Esophagus squamous epithelium (tissue), 5 donors: Measurements from ENCODE around the gene TRIM33. TPM values are rescaled to one million over a fixed set of nuclear protein-coding genes. Genes with fewer than 3 reads are reported as not detected.

Experiments used
- DNase-seq: peaks from one replicate; lab custom pipeline; 2025; lab: John Stamatoyannopoulos, UW
- H3K27ac ChIP-seq, 4 donors: fragments of 200-600 bp; sonication (generic); one replicate each; pipeline ENCODE4 v1.5.1; 2016 to 2019; ENCODE audit warnings: mild to moderate bottlenecking in 1 of 4
- H3K27me3 ChIP-seq, 4 donors: fragments of 200-600 bp; sonication (generic); 1 replicate in 3 of 4; 2 replicates in 1 of 4; pipeline versions ENCODE4 v1.5.1 to v1.6.0; 2017 to 2021; ENCODE audit warnings: antibody characterized with exemption in 1 of 4
- H3K36me3 ChIP-seq, 3 donors: fragments of 200-600 bp; sonication (generic); one replicate each; pipeline ENCODE4 v1.5.1; 2016 to 2019
- H3K4me1 ChIP-seq, 3 donors: fragments of 200-600 bp; sonication (generic); one replicate each; pipeline ENCODE4 v1.5.1; 2017 to 2019
- H3K4me3 ChIP-seq, 4 donors: fragments of 200-600 bp; sonication (generic); 1 replicate in 3 of 4; 2 replicates in 1 of 4; pipeline ENCODE4 v1.5.1; 2016 to 2019; ENCODE audit warnings: mild to moderate bottlenecking in 2 of 4, moderate library complexity in 1 of 4
- H3K9me3 ChIP-seq, 3 donors: fragments of 200-600 bp; sonication (generic); one replicate each; pipeline ENCODE4 v1.5.1; 2016 to 2019
- CTCF ChIP-seq, 6 experiments: fragments of 450-650 bp in 4 of 6; fragments of 200-600 bp in 2 of 6; sonication (generic) in 2 of 6; IDR thresholded peaks; one replicate each; pipeline ENCODE4 v1.5.1; 2016 to 2019; ENCODE audit warnings: antibody characterized with exemption in 6 of 6, mild to moderate bottlenecking in 4 of 6, moderate library complexity in 4 of 6
- POLR2A ChIP-seq, 4 donors: fragments of 450-650 bp; IDR thresholded peaks; one replicate each; pipeline ENCODE4 v1.6.1; 2017; ENCODE audit warnings: antibody characterized with exemption in 4 of 4, mild to moderate bottlenecking in 4 of 4, moderate library complexity in 3 of 4
- WGBS, 2 donors: methylation state at CpG; one replicate each; pipeline ENCODE4 v1.1.5; 2018; 5-methylcytosine and 5-hydroxymethylcytosine counted together
- intact Hi-C: fragments of 100-400 bp; cut with DNase I; formaldehyde crosslinking; loops from one replicate; pipeline ENCODE4 v1.15.0; 2022
- total RNA-seq, 4 donors: library from RNA; depleted of rRNA; stranded (reverse); fragments of >200 nt; gene quantifications; one replicate each; pipeline ENCODE4 v1.1.0, GENCODE V29; 2016
- donor health status: DM: yes; HTN: yes; CAD: no.

Gene TRIM33
- total RNA-seq, 4 donors from 2014 or later: 19.1 to 38.7 (median 25.4) TPM

DNA sequence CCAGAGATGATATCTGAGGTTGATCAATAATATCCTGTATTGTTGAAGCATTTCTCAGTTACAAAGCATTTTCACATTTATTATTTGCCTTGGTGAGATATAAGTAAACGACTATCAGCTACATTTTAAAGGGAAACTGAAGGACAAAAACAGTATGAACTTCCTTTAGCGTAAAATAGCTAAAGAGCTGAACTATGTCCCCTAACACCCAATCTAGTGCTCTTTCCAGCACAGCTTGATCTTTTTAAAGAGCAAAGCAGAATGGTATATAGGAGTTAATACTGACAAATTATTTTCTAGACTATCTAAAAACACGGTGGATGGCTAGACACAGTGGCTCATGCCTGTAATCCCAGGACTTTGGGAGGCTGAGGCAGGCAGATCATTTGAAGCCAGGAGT, 3.5 kb downstream of the TRIM33 start:
- Histone ChIP-seq H3K9me3 (no peaks in the 10 kb centered on the region), H3K4me3 (no peak overlapping the region), H3K27me3 (no peaks in the 10 kb centered on the region), H3K36me3 (peaks cover 0 to 6% (median 0%) of the 10 kb centered on the region in 3 donors), H3K27ac (peak overlapping the region in 1 of 4 donors; percentile 3), H3K4me1 (peaks cover 17 to 74% (median 31%) of the 10 kb centered on the region in 3 donors)
- intact Hi-C loops: no loop called here
- 51 to 53% methylated on average over 3 of the region's 3 CpGs for WGBS, 2 donors
- no peak for TF ChIP-seq POLR2A (IDR thresholded peaks at IDR 0.05)
- no peak for TF ChIP-seq CTCF (IDR thresholded peaks at IDR 0.05)
- no peak for DNase-seq

GRCh38 chr1:114505148-114505561, 5.8 kb downstream of the TRIM33 start:
- WGBS, 2 donors: 36 to 65% methylated on average over 2 of the region's 2 CpGs
- Histone ChIP-seq H3K36me3 (peaks cover 0 to 6% (median 0%) of the 10 kb centered on the region in 3 donors), H3K27ac (peak overlapping the region in 1 of 4 donors; percentile 2), H3K9me3 (no peaks in the 10 kb centered on the region), H3K4me3 (no peak overlapping the region), H3K27me3 (no peaks in the 10 kb centered on the region), H3K4me1 (peaks cover 17 to 70% (median 28%) of the 10 kb centered on the region in 3 donors)
- TF ChIP-seq POLR2A (IDR thresholded peaks at IDR 0.05) (no peak), CTCF (IDR thresholded peaks at IDR 0.05) (no peak)
- no peak for DNase-seq
- intact Hi-C loops: no loop called here

GRCh38 chr1:114503916-114504422, 7.0 kb downstream of the TRIM33 start:
- Histone ChIP-seq H3K27me3 (no peaks in the 10 kb centered on the region), H3K9me3 (no peaks in the 10 kb centered on the region), H3K27ac (no peak overlapping the region), H3K4me1 (peaks cover 12 to 63% (median 21%) of the 10 kb centered on the region in 3 donors), H3K36me3 (peaks cover 0 to 6% (median 0%) of the 10 kb centered on the region in 3 donors), H3K4me3 (no peak overlapping the region)
- TF ChIP-seq POLR2A (IDR thresholded peaks at IDR 0.05): no peak
- TF ChIP-seq CTCF (IDR thresholded peaks at IDR 0.05): no peak
- no peak for DNase-seq
- intact Hi-C loops: no loop called here
- 58 to 67% methylated on average over 7 of the region's 7 CpGs for WGBS, 2 donors

GRCh38 chr1:114502080-114502479, 8.9 kb downstream of the TRIM33 start:
- TF ChIP-seq POLR2A (IDR thresholded peaks at IDR 0.05) (no peak), CTCF (IDR thresholded peaks at IDR 0.05) (no peak)
- Histone ChIP-seq H3K36me3 (peaks cover 0 to 6% (median 0%) of the 10 kb centered on the region in 3 donors), H3K27ac (no peak overlapping the region), H3K4me3 (no peak overlapping the region), H3K9me3 (no peaks in the 10 kb centered on the region), H3K4me1 (peaks cover 0 to 44% (median 3%) of the 10 kb centered on the region in 3 donors), H3K27me3 (no peaks in the 10 kb centered on the region)
- no peak for DNase-seq
- intact Hi-C loops: no loop called here

DNA sequence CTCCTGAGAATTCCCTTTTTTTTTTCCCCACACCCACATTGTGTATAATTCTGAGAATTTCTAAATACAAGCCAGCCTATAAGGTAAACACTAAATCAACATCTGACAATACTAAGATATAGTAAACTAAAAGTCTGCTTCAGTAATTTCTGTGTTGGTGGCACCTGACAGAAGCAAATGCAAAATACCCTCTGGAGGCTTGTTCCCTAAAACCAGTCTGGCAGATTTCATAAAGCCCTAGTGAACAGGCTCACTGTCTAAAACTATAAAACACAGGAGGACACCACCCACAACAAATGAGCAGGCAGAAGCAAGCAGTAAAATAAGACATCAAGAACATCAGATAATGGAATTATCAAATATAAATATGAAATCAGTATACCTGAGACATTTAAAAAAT, 11.5 kb downstream of the TRIM33 start:
- TF ChIP-seq POLR2A (IDR thresholded peaks at IDR 0.05) (no peak), CTCF (IDR thresholded peaks at IDR 0.05) (no peak)
- no peak for DNase-seq
- H3K4me3 ChIP-seq: no peak overlapping the region
- no peaks in the 10 kb centered on the region for H3K27me3 ChIP-seq
- H3K9me3 ChIP-seq: no peaks in the 10 kb centered on the region
- no peaks in the 10 kb centered on the region for H3K36me3 ChIP-seq
- H3K4me1 ChIP-seq: peaks cover 0 to 48% (median 3%) of the 10 kb centered on the region in 3 donors
- no peak overlapping the region for H3K27ac ChIP-seq
- intact Hi-C loops: no loop called here
